Measurements from ENCODE around the gene ZNF273. TPM values are rescaled to one million over a fixed set of nuclear protein-coding genes. Genes with fewer than 3 reads are reported as not detected.

ZNF273 gene
- total RNA-seq, 1 donor from 2014 or later, result 17.1 TPM

GRCh38 chr7:64867863-64868440, 35.1 kb upstream of the ZNF273 start:
- Mint-ChIP-seq H3K9me3 (peaks cover 7% of the 10 kb centered on the region), H3K27me3 (ENCODE audit: low read depth) (peaks cover 5% of the 10 kb centered on the region), H3K4me3 (no peak overlapping the region), H3K4me1 (no peaks in the 10 kb centered on the region), H3K36me3 (ENCODE audit: low read depth) (no peaks in the 10 kb centered on the region), H3K27ac (ENCODE audit: unreplicated experiment) (no peak overlapping the region)
- no peak for TF ChIP-seq CTCF (conservative IDR thresholded peaks at IDR 0.05)
- no peak for DNase-seq (ENCODE audit: low read depth, low spot score)

- Mint-ChIP-seq H3K36me3 (ENCODE audit: low read depth) (no peaks in the 10 kb centered on the region), H3K27me3 (ENCODE audit: low read depth) (peaks cover 5% of the 10 kb centered on the region), H3K9me3 (peaks cover 7% of the 10 kb centered on the region), H3K27ac (ENCODE audit: unreplicated experiment) (no peak overlapping the region), H3K4me3 (no peak overlapping the region), H3K4me1 (no peaks in the 10 kb centered on the region)
- no peak for DNase-seq (ENCODE audit: low read depth, low spot score)
- TF ChIP-seq CTCF (conservative IDR thresholded peaks at IDR 0.05), result no peak
Observed at GRCh38 chr7:64868499-64868898, 34.6 kb upstream of the ZNF273 start.

DNA sequence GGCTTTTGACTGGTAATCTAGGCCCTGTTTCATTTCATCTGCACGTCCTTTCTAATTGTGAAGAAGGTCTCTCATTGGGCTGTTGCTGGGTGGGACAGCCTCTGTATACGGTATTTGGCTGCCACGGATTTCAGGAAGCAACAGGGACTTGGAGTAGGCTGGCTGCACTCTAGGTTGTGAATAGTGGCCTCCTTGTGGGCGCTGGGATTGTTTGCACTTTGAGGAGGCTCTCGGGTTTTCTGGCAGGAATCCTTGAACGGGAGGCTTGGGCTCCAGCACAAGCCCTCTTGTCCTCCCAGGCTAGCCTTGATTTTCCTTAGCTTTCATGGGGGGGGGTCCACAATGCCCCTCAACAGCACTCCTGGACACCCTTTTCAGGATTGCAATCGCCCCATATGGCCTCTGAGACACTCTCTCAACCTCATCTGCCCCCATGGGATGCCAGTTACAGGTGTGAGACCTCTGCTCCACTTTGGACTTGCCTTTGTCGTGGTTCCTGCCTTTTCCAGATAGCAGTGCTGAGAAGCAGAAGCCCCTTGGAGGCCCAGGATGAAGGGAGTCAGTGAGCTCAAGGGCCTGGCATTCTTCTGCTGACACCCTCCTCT, 33.9 kb upstream of the ZNF273 start:
- DNase-seq (ENCODE audit: low read depth, low spot score), result no peak
- Mint-ChIP-seq H3K36me3 (ENCODE audit: low read depth) (no peaks in the 10 kb centered on the region), H3K27ac (ENCODE audit: unreplicated experiment) (no peak overlapping the region), H3K27me3 (ENCODE audit: low read depth) (peaks cover 5% of the 10 kb centered on the region), H3K4me1 (no peaks in the 10 kb centered on the region), H3K9me3 (peaks cover 5% of the 10 kb centered on the region), H3K4me3 (no peak overlapping the region)
- no peak for TF ChIP-seq CTCF (conservative IDR thresholded peaks at IDR 0.05)

DNA sequence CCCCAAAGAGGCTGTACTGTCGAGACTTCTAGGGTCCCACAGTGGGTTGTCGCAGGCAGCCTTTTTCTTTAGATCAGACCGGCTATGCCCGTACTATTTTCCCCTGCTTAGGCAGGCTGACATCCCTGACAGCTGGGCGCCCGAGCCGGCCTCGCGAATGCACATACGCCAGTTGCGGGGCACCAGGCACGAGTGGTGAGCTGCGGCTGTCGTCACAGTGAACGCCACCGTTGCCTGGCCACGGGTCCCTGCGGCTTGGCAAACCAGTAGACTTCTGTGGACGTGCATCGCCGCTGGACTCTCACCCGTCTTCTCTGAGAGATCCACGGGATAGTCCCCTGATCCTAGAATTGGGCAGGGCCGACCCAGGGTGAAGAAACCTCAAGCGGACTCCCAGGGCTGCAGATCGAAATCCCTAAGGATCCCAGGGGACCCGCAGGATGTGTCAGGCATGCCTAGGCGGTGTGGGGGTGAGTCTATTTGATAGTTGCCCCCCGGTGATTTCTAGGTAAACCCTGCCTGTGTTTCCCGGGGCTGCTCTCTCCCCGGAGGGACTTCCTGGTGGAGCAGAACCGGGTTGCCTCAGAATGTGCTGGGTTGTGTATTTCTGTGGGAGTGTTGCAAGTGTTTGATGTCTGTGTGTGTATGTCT, 33.0 kb upstream of the ZNF273 start:
- no peak for TF ChIP-seq CTCF (conservative IDR thresholded peaks at IDR 0.05)
- Mint-ChIP-seq H3K4me3 (no peak overlapping the region), H3K27me3 (ENCODE audit: low read depth) (peaks cover 5% of the 10 kb centered on the region), H3K36me3 (ENCODE audit: low read depth) (no peaks in the 10 kb centered on the region), H3K27ac (ENCODE audit: unreplicated experiment) (no peak overlapping the region), H3K9me3 (peaks cover 4% of the 10 kb centered on the region), H3K4me1 (no peaks in the 10 kb centered on the region)
- DNase-seq (ENCODE audit: low read depth, low spot score), result no peak

DNA sequence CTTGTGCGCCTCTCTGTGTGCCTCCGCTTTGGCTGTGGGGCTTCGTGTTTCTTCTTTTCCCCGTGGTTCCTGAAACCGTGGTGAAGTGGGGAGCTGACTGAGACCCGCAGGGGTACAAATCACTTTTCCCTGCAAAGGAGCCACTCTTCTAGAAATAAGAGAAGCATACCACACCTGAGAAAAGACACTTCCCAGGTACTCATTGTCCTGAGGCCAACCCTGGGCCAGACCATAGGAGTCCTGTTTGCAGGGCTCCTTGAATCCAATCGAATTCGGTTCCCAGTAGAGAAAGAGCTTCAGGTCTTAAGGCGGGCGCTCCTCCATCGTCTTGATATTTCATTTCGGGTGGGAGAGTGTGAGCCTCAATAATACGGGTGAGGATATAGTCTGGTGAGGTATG, 32.4 kb upstream of the ZNF273 start:
- TF ChIP-seq CTCF (conservative IDR thresholded peaks at IDR 0.05), result no peak
- Mint-ChIP-seq H3K9me3 (peaks cover 4% of the 10 kb centered on the region), H3K27me3 (ENCODE audit: low read depth) (peaks cover 5% of the 10 kb centered on the region), H3K36me3 (ENCODE audit: low read depth) (no peaks in the 10 kb centered on the region), H3K4me1 (no peaks in the 10 kb centered on the region), H3K4me3 (no peak overlapping the region), H3K27ac (ENCODE audit: unreplicated experiment) (no peak overlapping the region)
- DNase-seq (ENCODE audit: low read depth, low spot score), result no peak
